GM21423 (cell line): Measurements from ENCODE around the gene BCORL1.

Source experiments
- ATAC-seq: cut with Tn5 transposase; IDR thresholded peaks from one replicate; pipeline ENCODE4 v1.9.1; 2021; ENCODE audit warnings: mild to moderate bottlenecking, moderate library complexity; ENCODE audit not compliant: unreplicated experiment

The BCORL1 gene, protein sequence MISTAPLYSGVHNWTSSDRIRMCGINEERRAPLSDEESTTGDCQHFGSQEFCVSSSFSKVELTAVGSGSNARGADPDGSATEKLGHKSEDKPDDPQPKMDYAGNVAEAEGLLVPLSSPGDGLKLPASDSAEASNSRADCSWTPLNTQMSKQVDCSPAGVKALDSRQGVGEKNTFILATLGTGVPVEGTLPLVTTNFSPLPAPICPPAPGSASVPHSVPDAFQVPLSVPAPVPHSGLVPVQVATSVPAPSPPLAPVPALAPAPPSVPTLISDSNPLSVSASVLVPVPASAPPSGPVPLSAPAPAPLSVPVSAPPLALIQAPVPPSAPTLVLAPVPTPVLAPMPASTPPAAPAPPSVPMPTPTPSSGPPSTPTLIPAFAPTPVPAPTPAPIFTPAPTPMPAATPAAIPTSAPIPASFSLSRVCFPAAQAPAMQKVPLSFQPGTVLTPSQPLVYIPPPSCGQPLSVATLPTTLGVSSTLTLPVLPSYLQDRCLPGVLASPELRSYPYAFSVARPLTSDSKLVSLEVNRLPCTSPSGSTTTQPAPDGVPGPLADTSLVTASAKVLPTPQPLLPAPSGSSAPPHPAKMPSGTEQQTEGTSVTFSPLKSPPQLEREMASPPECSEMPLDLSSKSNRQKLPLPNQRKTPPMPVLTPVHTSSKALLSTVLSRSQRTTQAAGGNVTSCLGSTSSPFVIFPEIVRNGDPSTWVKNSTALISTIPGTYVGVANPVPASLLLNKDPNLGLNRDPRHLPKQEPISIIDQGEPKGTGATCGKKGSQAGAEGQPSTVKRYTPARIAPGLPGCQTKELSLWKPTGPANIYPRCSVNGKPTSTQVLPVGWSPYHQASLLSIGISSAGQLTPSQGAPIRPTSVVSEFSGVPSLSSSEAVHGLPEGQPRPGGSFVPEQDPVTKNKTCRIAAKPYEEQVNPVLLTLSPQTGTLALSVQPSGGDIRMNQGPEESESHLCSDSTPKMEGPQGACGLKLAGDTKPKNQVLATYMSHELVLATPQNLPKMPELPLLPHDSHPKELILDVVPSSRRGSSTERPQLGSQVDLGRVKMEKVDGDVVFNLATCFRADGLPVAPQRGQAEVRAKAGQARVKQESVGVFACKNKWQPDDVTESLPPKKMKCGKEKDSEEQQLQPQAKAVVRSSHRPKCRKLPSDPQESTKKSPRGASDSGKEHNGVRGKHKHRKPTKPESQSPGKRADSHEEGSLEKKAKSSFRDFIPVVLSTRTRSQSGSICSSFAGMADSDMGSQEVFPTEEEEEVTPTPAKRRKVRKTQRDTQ (N-terminal part only)

DNA sequence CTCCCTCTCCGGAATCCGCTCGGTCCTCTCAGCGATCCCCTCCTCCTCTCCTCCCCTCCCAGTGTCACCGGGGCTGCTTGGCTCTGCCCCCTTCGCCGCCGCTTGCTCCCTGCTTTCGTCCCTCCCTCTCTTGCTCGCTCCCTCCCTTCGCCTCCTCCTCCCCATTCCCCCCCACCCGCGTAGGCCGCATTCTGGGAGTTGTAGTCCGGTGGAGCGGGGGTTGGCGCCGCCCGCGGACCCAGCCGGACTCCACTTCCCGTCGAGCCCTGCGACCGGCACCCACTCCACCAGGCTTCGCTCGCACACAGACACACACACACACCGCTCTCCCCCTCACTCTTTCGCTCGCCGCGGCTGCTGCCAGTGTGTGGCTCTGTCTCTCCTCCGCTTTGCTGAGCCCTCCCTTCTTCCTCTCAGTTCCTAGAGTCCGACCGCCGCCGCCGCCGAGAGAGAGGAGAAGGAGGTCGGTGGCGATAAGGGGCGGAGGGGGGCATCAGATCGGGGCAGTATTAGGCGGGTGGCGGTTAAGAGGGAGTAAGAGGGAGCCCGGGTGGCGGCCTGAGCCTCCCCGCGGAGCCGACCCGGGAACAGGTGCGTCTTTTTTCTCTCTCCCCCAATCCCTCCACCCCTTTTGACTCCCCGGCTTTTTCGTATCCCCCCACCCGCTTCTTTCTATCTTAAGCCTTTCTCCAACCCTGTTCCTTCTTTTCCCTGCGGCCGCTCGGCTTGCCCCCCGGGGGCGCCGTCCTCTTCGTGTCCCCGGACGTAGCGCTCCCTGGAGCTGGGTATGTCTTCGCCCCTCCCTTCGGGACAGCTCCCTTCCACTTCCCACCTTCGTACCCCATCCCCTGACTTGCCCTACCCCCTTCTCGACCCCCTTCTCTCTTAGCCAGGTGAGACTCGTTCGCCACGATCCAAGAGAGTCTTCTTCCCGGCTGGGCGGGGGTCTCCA, at the start of gene BCORL1:
Gene BCORL1, plus strand, starts transcription at position 336 of the 952 bp plus-strand sequence. CDS start 22,597 bp downstream, outside the sequence.
- ATAC-seq = peak; percentile 87

DNA sequence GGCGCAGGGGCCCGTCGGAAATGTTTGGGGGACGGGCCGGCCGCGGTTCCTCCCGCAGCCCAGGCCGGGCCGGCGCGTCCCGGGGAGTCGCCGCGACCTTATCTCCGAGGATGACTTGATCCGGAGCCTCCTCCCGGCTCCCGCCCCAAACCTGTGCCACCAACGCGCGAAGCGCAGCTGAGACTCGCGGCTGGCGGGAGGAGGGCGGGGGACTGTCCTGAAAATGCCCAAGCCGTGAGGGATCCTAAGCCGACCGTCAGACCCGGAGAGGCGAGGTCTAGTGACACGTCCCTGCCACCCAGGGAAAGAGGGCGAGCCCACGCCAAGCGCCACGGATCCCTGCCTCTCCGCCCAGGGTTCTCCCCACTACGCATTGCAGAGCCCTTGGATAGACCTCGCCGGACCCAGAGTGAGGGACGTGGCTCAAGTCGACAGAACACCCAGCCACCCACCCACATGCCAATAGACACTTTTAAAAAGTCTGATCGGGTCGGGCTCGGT, 49.6 kb upstream of the BCORL1 start:
- peak; percentile 20 for ATAC-seq

DNA sequence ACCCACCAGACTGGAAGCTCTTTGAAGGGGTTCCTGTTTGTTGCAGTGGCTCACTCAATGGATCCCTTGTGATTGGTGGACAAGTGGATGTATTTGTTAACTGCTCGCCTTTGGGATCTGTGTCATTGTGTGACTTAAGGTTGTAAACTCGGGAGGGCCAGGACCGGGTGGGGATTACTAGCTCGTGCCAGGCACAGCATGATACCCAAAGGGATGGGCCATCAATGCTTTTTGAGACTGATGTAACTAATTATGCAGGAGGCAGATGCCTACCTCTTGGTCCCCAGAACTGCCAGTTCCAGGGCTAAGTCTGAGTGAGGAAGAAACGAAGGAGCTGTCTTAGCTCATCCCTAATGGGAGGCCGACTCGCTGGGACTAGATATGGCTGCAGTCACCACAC, 48.7 kb upstream of the BCORL1 start:
- ATAC-seq = no peak

DNA sequence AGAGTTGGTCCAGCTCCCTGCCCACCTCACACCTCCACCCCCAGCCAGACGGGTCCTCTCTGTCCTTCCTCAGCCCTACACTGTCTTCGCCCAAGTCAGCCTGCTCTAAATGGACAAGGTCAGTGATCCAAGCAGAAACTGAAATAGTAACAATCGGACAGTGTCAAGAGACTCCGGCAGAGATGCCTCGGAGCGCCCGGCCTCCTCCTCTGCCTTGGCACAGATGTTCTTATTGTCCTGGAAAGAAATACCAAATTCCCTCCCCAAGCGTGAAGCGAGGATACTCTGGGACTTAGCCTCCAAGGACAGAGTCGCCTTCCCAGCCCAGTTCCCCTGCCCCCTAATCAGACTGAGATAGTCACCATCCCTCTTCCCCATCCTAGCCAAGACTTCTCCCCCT, 48.0 kb upstream of the BCORL1 start:
- ATAC-seq = no peak

DNA sequence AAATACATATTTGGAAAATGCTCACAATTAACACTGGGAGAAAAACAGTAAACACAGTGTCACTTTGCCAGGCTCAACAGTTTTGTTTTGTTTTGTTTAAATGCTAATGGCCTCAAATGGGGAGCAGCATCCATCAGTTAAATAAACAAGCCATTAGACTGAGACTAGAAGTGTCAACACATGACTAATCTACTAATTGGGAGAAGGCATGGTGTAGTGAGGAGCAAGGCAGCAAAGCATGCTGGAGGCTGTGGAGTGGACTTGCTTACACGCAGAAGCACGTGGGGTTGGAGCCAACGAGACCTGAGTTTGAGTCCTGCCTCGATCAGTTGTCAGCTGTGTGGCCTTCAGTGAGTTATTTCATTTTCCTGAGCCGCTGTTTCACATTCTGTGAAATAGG, 47.5 kb upstream of the BCORL1 start:
- no peak for ATAC-seq

DNA sequence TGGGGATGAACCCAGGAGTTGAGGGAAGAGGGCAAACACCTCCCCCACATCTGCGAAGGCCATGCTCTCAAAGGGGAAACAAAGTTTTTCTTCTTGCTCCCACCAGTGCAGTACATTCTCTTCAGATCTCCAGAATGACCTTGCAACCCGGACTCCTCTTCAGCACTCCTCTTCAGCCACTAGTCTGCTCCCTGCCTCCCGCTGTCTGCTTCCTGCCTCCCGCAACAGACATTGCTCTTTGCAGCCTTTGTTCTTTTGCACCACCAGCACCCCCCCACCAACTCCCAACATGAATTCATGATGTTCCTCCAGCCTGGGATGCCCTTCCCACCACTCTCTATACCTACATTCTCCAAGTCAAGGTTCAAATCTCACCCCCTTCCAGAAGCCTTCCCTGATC, 44.4 kb upstream of the BCORL1 start:
- no peak for ATAC-seq

DNA sequence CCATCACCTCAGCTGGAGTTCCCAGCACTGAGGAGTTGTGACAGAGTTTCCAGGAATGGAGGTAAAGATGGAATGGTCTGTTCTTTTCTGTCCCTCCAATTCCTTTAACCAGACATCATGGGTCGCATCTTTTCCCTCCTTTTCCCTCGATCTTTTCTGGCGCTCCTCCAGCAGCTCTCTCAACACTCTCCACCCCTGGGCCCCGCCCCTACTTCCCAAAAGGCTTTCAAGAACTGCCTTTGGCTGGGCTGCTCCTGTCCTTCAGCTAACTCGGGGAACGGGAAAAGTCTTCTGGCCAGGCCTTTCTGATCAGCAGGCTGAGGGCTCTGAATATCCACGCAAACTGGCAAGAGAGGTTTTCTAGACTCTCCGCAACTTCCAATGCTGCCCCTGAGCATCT, 42.4 kb upstream of the BCORL1 start:
- ATAC-seq = no peak

DNA sequence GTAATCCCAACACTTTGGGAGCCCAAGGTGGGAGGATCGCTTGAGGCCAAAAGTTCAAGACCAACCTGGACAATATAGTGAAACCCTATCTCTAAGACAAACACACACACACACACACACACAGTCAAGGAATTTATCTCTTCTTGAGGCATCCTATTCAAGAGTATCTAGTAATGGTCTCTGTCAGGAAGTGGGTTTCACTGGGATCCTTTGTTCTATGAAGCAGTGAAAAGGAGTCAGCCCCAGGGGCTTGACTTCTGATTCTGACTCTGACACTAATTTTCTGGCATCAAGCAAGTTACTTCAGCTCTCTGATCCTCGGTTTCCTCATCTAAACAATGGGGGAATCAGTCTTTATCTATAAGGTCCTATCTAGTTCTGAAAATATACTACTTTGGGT, 41.7 kb upstream of the BCORL1 start:
- no peak for ATAC-seq

DNA sequence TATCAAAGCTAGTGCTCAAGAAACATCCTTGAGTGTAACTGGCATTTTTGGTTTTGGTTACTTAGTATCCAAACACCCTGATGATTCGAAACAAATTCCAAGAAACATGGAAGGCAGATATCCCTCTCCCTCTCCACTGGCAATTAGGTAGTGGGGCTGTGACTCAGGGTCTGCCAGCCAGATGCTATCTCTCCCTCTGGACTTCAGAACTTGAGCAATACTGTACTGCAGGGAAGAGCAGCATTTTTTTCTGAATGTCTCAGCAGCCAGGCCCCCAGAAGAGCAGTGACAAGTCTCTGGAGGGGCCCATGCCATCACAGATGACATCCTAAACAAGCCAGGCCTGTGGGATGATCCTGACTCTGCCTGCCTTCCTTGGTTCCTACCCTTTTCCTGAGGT, 37.3 kb upstream of the BCORL1 start:
- ATAC-seq = no peak

DNA sequence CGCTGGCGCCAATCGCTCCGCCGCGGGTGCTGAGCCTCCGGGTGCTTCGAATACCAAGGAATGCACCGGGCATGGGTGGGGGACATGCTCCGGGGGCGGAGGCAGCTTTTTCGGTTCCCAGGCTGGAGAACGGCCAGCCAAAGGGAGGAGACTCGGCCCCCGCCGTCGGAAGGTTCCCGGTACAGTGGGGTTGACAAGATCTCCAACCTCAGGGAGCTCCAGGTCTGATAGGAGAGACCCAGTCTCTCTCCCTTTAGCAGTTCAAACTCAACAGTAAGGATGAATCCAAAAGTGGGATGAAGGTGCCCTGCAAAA, 29.1 kb upstream of the BCORL1 start:
- no peak for ATAC-seq

DNA sequence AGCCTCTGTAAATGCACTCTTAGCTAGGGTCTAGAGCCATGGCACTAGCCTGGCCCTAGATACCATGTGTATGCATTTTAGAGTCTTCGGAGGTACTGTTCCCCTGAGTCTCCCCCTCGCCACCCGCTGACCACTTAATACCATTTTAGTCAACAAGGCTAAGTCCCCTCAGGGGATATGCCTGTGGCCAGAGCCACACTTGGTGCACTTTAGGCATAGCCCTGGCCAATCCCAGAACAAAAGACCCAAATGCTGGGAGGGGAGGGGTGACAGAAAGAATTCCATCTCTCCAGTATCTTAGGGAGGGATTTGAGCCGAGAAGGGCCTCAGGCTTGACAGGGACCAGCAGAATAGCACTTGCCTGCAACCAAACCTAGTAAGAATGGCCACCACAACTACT, 28.6 kb upstream of the BCORL1 start:
- no peak for ATAC-seq

DNA sequence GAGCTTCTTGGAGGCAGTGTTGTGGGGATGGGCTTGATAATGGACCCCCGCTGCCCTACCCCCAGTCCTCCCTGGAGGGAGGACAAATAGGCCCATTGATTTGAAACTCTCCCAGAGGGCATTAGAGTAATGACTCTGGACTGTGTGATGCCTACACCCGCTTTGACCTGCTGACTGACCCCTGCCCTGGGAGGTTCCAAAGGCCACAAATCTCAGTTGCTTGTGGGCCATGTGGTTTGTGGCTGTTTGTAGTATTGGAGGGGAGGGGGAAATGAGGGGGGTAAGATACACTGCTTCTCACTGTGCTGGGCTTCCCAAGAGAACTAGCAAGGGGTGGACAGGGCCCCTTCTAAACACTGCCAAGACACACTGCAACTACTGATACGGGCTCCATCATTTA, 27.6 kb upstream of the BCORL1 start:
- ATAC-seq = no peak

DNA sequence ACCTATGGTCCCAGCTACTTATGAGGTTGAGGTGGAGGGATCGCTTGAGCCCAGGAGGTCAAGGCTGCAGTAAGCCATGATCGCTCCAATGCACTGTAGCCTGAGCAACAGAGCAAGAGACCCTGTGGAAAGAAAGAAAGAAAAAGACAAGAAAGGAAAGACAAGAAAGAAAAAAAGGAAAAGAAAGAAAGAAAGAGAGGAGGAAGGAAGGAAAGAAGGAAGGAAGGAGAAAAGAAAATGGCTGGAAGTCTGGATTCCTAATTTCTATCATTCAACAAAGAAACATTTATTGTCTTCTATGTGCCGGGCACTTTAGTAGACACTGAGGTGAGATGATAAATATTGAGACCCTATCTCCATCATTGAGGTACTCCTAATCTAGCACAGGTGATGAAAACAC, 26.8 kb upstream of the BCORL1 start:
- no peak for ATAC-seq

DNA sequence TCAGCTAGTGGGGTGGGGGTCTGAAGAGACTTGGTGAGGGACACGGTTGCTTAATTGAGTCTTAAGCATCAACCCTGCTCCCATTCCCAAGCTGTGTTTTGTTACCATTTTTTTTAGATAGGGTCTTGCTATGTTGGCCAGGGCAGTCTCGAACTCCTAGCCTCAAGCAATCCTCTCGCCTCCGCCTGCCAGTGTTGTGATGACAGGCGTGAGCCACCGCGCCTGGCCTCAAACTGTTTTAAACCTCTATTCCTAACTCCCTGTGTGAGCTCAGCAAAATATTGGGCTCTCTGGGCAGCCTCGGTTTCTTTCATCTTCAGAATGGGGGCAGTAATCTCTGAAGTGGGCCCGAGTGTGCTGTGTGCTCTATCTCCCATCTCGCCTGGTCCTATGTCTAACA, 26.3 kb upstream of the BCORL1 start:
- no peak for ATAC-seq

DNA sequence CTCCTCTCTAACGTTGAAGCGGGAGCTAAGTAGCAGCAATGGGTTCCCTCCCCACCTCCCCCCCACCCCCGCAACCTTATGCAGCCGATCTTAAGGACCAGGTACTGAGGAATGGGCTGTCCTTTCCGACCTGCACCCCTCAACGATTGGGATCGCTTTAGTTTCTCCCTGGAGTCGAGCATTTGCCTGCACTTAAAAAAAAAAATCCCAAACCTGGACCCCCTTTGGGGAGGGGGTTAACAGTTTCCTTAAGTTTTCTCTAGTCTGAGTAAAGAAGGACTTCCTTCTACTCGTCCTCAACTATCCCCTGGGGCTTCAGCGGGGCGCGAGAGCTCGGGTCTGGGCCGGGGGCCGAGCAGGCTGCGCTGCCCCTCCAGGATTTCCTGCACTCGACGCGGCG, 25.7 kb upstream of the BCORL1 start:
- no peak for ATAC-seq

DNA sequence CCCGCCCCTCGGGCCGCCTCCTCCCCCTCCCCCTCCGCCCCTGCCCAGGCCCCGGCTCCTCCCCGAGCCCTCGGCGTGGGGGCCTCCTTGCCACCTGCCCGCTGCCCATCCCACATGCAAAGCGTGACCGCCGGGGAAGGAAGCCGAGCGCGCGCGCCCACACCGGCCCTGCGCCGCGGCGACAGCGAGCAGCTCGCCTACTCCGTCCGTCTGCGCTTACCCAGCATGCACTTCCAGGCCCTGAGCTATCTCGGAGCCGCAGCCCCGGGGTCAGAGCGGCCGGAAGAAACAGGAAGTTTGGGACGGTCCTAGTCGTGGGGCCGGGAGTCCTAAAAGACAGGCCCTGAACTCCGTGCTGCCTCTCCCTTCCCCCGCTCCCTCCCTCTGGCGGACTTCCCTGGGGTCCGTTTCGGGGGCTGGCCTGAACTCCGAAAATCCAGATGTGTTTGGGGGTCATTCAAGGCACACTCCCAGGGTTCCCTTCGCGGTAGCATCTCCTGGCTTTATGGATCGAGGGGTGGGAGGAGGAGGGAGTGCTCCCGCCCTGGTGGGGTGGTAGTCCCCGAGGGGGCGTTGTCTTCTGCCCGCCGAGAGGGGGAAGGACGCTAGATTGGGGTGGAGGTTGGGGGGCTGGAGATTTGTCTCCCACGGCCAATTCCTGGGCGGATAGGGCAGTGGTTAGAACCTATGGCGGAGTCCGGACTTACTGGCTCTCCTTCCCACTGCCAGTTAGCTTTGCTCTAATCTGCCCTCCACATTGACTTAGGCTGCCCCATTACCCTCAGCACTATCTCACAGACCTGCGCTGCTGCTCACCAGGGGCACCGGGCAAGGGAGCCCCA, 25.0 kb upstream of the BCORL1 start:
- peak; percentile 66 for ATAC-seq

DNA sequence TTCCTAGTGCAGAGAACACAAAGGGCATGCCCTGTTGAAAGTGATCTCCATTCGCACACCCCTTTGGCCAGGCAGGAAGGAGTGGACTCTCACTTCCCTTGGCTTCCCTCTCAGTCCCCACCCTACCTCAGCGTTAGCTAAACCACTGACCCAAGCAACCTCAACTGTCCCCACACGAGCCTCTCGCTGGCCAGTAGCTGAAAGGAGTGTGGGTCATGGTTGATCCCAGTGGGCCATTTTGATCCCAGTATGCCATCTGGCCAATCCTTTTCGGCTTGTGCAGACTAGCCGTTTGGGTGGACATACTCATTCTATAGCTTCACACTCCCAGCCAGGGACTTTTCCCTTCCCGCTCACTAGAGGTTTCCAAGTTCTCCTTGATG, 24.4 kb upstream of the BCORL1 start:
- no peak for ATAC-seq

DNA sequence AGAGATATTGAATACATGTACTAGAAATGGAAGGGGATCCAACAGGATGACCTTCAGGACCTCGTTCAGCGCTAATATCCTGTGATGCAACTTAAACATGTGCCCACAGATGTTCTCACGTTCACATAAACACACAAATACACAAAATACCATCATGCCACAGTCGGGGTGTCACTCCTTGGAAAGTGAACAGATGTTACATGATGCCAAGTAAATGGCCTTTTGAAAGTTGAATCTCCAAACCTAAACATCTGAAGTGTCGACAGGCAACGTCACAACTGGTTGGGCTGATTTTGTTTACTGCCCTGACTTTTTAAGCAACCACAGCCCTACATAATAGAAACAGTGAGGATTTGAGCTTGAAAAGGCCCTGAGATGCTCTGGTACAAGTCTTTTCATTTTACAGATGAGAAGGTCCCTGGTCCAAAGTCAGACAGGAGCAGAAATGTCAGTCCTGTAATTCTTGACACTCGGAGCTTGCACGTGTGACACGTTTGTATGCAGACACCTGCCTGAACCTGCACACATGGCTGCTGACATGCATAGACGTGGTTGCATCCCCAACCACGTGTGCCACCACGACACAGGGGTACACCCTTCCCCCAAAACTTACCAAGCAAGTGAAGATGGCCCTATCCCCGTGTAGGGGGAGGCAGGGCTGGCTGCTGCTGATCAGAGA, 23.5 kb upstream of the BCORL1 start:
- no peak for ATAC-seq

DNA sequence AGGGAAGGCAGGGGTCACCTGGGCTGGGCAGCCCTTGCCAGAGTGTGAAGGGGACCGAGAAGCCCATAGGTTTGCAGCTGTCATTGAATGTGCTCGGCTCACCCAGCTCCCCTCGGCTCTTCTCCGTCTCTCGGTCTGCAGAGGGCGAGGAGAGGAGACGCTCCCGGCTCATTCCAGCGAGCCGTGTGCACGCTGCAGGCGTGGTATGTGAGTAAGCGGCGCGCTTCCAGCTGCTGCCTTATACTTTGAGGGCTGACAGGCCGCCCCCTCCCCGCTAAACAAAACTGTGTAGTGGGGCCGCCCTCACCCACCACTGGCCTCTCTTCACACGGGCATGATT, 23.0 kb upstream of the BCORL1 start:
- ATAC-seq = no peak
